Skeletal muscle tissue (tissue), 4 donors: ENCODE data around the gene MSRB2. TPM values are rescaled to one million over a fixed set of nuclear protein-coding genes. Genes with fewer than 3 reads are reported as not detected.
"Not testable (repeated sequence)": the region's sequence is repeated elsewhere in the genome, so short reads cannot be mapped to it uniquely, and the experiment has no call there.

ENCODE experiments used
- H3K27ac ChIP-seq: one replicate; pipeline ENCODE4 v1.7.0; 2013; ENCODE audit warnings: mild to moderate bottlenecking, low read depth, low read length, inconsistent platforms
- H3K27me3 ChIP-seq, 3 donors: one replicate each; pipeline ENCODE4 v1.7.0; 2013; ENCODE audit warnings: low read length in 3 of 3; ENCODE audit not compliant: control insufficient read depth in 3 of 3, insufficient read depth in 3 of 3
- H3K36me3 ChIP-seq, 3 donors: one replicate each; pipeline ENCODE4 v1.7.0; 2013; ENCODE audit warnings: low read length in 3 of 3; ENCODE audit not compliant: control insufficient read depth in 3 of 3, insufficient read depth in 3 of 3
- H3K4me1 ChIP-seq, 3 donors: one replicate each; pipeline ENCODE4 v1.7.0; 2013; ENCODE audit warnings: low read length in 3 of 3, mild to moderate bottlenecking in 3 of 3; ENCODE audit not compliant: control insufficient read depth in 3 of 3, insufficient read depth in 3 of 3
- H3K4me3 ChIP-seq, 3 donors: one replicate each; pipeline ENCODE4 v1.7.0; 2013; ENCODE audit warnings: low read length in 3 of 3
- H3K9ac ChIP-seq, 3 donors: one replicate each; pipeline ENCODE4 v1.7.0; 2013; ENCODE audit warnings: low read length in 3 of 3, mild to moderate bottlenecking in 3 of 3, moderate library complexity in 2 of 3, low read depth in 1 of 3
- H3K9me3 ChIP-seq, 3 donors: one replicate each; pipeline ENCODE4 v1.7.0; 2013; ENCODE audit warnings: low read length in 3 of 3; ENCODE audit not compliant: control insufficient read depth in 3 of 3
- total RNA-seq: library from RNA; depleted of rRNA; stranded (reverse); fragments of >200 nt; gene quantifications from one replicate; pipeline ENCODE4 v1.2.3, GENCODE V29; 2014
- donor health status: Osteomylitis.

The MSRB2 gene
- total RNA-seq, 1 donor from 2014 or later = 15.7 TPM

- Histone ChIP-seq H3K4me1 (peaks cover 20 to 30% (median 29%) of the 10 kb centered on the region in 3 donors), H3K27ac (no peak overlapping the region), H3K9me3 (no peaks in the 10 kb centered on the region), H3K27me3 (no peaks in the 10 kb centered on the region), H3K36me3 (no peaks in the 10 kb centered on the region), H3K9ac (no peak overlapping the region), H3K4me3 (no peak overlapping the region)
Observed at GRCh38 chr10:23069019-23069815, 26.2 kb upstream of the MSRB2 start.

- H3K36me3 ChIP-seq, H3K27me3 ChIP-seq, H3K9me3 ChIP-seq, H3K27ac ChIP-seq, H3K9ac ChIP-seq, H3K4me3 ChIP-seq: not testable (repeated sequence)
- H3K4me1 ChIP-seq = peaks cover 17 to 23% (median 22%) of the 10 kb centered on the region in 3 donors
Observed at GRCh38 chr10:23070092-23070912, 25.1 kb upstream of the MSRB2 start.

- Histone ChIP-seq H3K4me1 (peaks cover 11 to 17% (median 17%) of the 10 kb centered on the region in 3 donors), H3K36me3 (no peaks in the 10 kb centered on the region), H3K27ac (no peak overlapping the region), H3K4me3 (no peak overlapping the region), H3K9ac (no peak overlapping the region), H3K27me3 (no peaks in the 10 kb centered on the region), H3K9me3 (no peaks in the 10 kb centered on the region)
Observed at GRCh38 chr10:23070913-23071218, 24.5 kb upstream of the MSRB2 start.

DNA sequence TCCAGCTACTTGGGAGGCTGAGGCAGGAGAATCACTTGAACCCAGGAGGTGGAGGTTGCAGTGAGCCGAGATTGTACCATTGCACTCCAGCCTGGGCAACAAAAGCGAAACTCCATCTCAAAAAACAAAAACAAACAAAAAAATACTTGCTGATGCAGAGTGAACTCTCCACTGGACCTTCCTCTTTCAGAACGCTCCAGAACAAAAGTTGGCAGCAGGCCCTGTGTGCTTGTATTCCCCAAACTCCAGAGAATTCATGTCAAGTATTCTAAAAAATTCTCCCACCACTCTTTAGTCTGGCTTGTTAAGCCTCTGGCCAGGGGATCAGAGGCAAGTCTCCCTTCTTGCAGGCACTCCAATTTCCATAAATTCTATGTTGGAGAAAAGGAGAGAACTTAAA, 22.8 kb upstream of the MSRB2 start:
- not testable (repeated sequence) for H3K27me3 ChIP-seq, H3K4me3 ChIP-seq, H3K36me3 ChIP-seq, H3K27ac ChIP-seq, H3K9ac ChIP-seq, H3K9me3 ChIP-seq
- peaks cover 9 to 17% (median 16%) of the 10 kb centered on the region in 3 donors for H3K4me1 ChIP-seq

- H3K4me3 ChIP-seq = no peak overlapping the region
- H3K36me3 ChIP-seq = no peaks in the 10 kb centered on the region
- no peak overlapping the region for H3K9ac ChIP-seq
- peaks cover 0 to 4% (median 0%) of the 10 kb centered on the region in 3 donors for H3K27me3 ChIP-seq
- H3K9me3 ChIP-seq = no peaks in the 10 kb centered on the region
- no peak overlapping the region for H3K27ac ChIP-seq
- H3K4me1 ChIP-seq = peaks cover 9 to 13% (median 12%) of the 10 kb centered on the region in 3 donors
Observed at GRCh38 chr10:23073527-23073926, 21.9 kb upstream of the MSRB2 start.

- Histone ChIP-seq H3K27ac (no peak overlapping the region), H3K4me3 (no peak overlapping the region), H3K9me3 (no peaks in the 10 kb centered on the region), H3K9ac (no peak overlapping the region), H3K27me3 (peaks cover 0 to 10% (median 4%) of the 10 kb centered on the region in 3 donors), H3K4me1 (peaks cover 3 to 6% (median 5%) of the 10 kb centered on the region in 3 donors), H3K36me3 (no peaks in the 10 kb centered on the region)
Observed at GRCh38 chr10:23075672-23076071, 19.7 kb upstream of the MSRB2 start.

DNA sequence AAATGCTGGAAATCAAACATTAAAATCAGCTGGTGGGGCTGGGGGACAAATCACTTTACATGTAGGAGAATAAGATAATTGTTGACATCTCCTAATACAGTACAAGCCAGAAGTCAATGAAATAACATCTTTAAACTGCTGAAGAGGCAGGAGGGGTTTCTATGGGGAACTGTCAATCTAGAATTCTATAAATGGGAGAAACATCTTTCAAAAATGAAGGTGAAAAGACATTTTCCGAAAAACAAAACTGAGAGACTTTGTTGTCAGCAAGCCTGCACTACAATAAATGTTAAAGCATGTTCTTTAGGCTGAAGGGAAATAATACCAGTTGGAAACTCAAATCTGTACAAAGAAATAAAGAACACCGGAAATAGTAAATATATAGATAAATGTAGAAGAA, 17.3 kb upstream of the MSRB2 start:
- Histone ChIP-seq H3K4me1 (peaks cover 5 to 10% (median 7%) of the 10 kb centered on the region in 3 donors), H3K27me3 (peaks cover 0 to 10% (median 4%) of the 10 kb centered on the region in 3 donors), H3K27ac (no peak overlapping the region), H3K9ac (no peak overlapping the region), H3K4me3 (no peak overlapping the region), H3K36me3 (no peaks in the 10 kb centered on the region), H3K9me3 (no peaks in the 10 kb centered on the region)

DNA sequence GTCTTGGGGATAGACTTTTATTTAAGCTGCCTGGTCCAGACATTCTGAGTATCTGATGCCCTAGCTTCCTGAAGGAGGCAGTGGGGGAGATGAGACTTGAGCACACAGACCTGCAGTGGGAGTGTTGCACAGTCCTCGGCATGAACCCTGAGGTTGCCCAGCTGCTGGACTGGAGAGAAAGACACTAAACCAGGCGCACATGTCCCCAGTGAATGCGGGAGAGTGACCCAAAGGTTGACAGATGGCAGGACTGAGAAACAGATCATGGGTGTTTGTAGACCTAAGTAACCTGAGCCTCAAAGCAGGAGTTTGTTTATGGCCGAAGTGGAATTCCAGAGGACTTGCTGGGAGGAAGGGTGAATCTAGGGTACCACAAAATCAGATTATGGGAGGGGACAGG, 15.7 kb upstream of the MSRB2 start:
- Histone ChIP-seq H3K27ac (no peak overlapping the region), H3K9me3 (no peaks in the 10 kb centered on the region), H3K27me3 (peaks cover 0 to 10% (median 4%) of the 10 kb centered on the region in 3 donors), H3K4me1 (peaks cover 4 to 10% (median 5%) of the 10 kb centered on the region in 3 donors), H3K4me3 (no peak overlapping the region), H3K36me3 (no peaks in the 10 kb centered on the region), H3K9ac (no peak overlapping the region)

GRCh38 chr10:23080262-23080661, 15.1 kb upstream of the MSRB2 start:
- no peak overlapping the region for H3K27ac ChIP-seq
- H3K4me1 ChIP-seq = peaks cover 4 to 10% (median 5%) of the 10 kb centered on the region in 3 donors
- no peaks in the 10 kb centered on the region for H3K9me3 ChIP-seq
- H3K36me3 ChIP-seq = no peaks in the 10 kb centered on the region
- H3K4me3 ChIP-seq = no peak overlapping the region
- H3K9ac ChIP-seq = no peak overlapping the region
- H3K27me3 ChIP-seq = peaks cover 0 to 10% (median 4%) of the 10 kb centered on the region in 3 donors

GRCh38 chr10:23081221-23081750, 14.1 kb upstream of the MSRB2 start:
- Histone ChIP-seq H3K27ac (no peak overlapping the region), H3K9me3 (no peaks in the 10 kb centered on the region), H3K4me1 (peaks cover 4 to 10% (median 5%) of the 10 kb centered on the region in 3 donors), H3K9ac (no peak overlapping the region), H3K36me3 (no peaks in the 10 kb centered on the region), H3K27me3 (peaks cover 0 to 10% (median 4%) of the 10 kb centered on the region in 3 donors), H3K4me3 (no peak overlapping the region)
